ENCODE measurements around the gene FAM20C.

The FAM20C gene

GRCh38 chr7:196283-196682, 3.9 kb downstream of the FAM20C start:
- H2AFZ ChIP-seq (ENCODE audit: low read depth), result no peak overlapping the region
- no peaks in the 10 kb centered on the region for H3K36me3 ChIP-seq (ENCODE audit: insufficient read depth)
- no peak overlapping the region for H3K27ac ChIP-seq
- no peak overlapping the region for H3K4me2 ChIP-seq
- TF ChIP-seq CTCF (conservative IDR thresholded peaks at IDR 0.05; ENCODE audit: low read depth, low read length), result no peak
- H3K4me3 ChIP-seq (IDR thresholded peaks at IDR 0.05; ENCODE audit: insufficient read depth, low read depth, low read length), result no peak overlapping the region
- no peak overlapping the region for H3K9ac ChIP-seq
- no peaks in the 10 kb centered on the region for H4K20me1 ChIP-seq (ENCODE audit: insufficient read depth)
- H3K27me3 ChIP-seq (ENCODE audit: insufficient read depth, low read depth), result peaks cover 31% of the 10 kb centered on the region
- no peaks in the 10 kb centered on the region for H3K4me1 ChIP-seq (ENCODE audit: low read depth, poor library complexity, severe bottlenecking)
- H3K79me2 ChIP-seq (ENCODE audit: insufficient read depth, low read depth), result no peaks in the 10 kb centered on the region

GRCh38 chr7:196778-197321, 4.5 kb downstream of the FAM20C start:
- H3K27me3 ChIP-seq (ENCODE audit: insufficient read depth, low read depth), result peaks cover 31% of the 10 kb centered on the region
- no peaks in the 10 kb centered on the region for H3K79me2 ChIP-seq (ENCODE audit: insufficient read depth, low read depth)
- H3K9ac ChIP-seq, result no peak overlapping the region
- no peak overlapping the region for H3K27ac ChIP-seq
- H4K20me1 ChIP-seq (ENCODE audit: insufficient read depth), result no peaks in the 10 kb centered on the region
- H2AFZ ChIP-seq (ENCODE audit: low read depth), result no peak overlapping the region
- H3K4me1 ChIP-seq (ENCODE audit: low read depth, poor library complexity, severe bottlenecking), result no peaks in the 10 kb centered on the region
- no peaks in the 10 kb centered on the region for H3K36me3 ChIP-seq (ENCODE audit: insufficient read depth)
- TF ChIP-seq CTCF (conservative IDR thresholded peaks at IDR 0.05; ENCODE audit: low read depth, low read length), result no peak
- H3K4me3 ChIP-seq (IDR thresholded peaks at IDR 0.05; ENCODE audit: insufficient read depth, low read depth, low read length), result no peak overlapping the region
- no peak overlapping the region for H3K4me2 ChIP-seq

- Histone ChIP-seq H3K9ac (no peak overlapping the region), H4K20me1 (ENCODE audit: insufficient read depth) (no peaks in the 10 kb centered on the region), H3K36me3 (ENCODE audit: insufficient read depth) (no peaks in the 10 kb centered on the region), H3K79me2 (ENCODE audit: insufficient read depth, low read depth) (no peaks in the 10 kb centered on the region), H2AFZ (ENCODE audit: low read depth) (no peak overlapping the region), H3K27ac (no peak overlapping the region), H3K27me3 (ENCODE audit: insufficient read depth, low read depth) (peaks cover 31% of the 10 kb centered on the region), H3K4me3 (IDR thresholded peaks at IDR 0.05; ENCODE audit: insufficient read depth, low read depth, low read length) (no peak overlapping the region), H3K4me1 (ENCODE audit: low read depth, poor library complexity, severe bottlenecking) (no peaks in the 10 kb centered on the region), H3K4me2 (no peak overlapping the region)
- no peak for TF ChIP-seq CTCF (conservative IDR thresholded peaks at IDR 0.05; ENCODE audit: low read depth, low read length)
Observed at GRCh38 chr7:197413-198335, 5.3 kb downstream of the FAM20C start.

- no peaks in the 10 kb centered on the region for H4K20me1 ChIP-seq (ENCODE audit: insufficient read depth)
- no peaks in the 10 kb centered on the region for H3K36me3 ChIP-seq (ENCODE audit: insufficient read depth)
- H3K27me3 ChIP-seq (ENCODE audit: insufficient read depth, low read depth), result peaks cover 35% of the 10 kb centered on the region
Observed at GRCh38 chr7:199483-200249, 7.3 kb downstream of the FAM20C start.

More at GRCh38 chr7:199483-200249, 7.3 kb downstream of the FAM20C start:
- no peak overlapping the region for H3K9ac ChIP-seq
- no peak overlapping the region for H3K4me3 ChIP-seq (IDR thresholded peaks at IDR 0.05; ENCODE audit: insufficient read depth, low read depth, low read length)
- no peaks in the 10 kb centered on the region for H3K4me1 ChIP-seq (ENCODE audit: low read depth, poor library complexity, severe bottlenecking)
- H3K27ac ChIP-seq, result no peak overlapping the region
- no peaks in the 10 kb centered on the region for H3K79me2 ChIP-seq (ENCODE audit: insufficient read depth, low read depth)
- TF ChIP-seq CTCF (conservative IDR thresholded peaks at IDR 0.05; ENCODE audit: low read depth, low read length), result no peak
- no peak overlapping the region for H2AFZ ChIP-seq (ENCODE audit: low read depth)
- H3K4me2 ChIP-seq, result no peak overlapping the region

All from KMS-11 (cell line).